Calu3 (cell line): ENCODE data around the gene MACROH2A1. TPM values are rescaled to one million over a fixed set of nuclear protein-coding genes. Genes with fewer than 3 reads are reported as not detected.

Experiments
- BruUV-seq: library from RNA; stranded (reverse); fragments of 400-500 nt; replicated peaks from 2 replicates; lab custom pipeline; 2021; lab: Mats Ljungman, UMichigan
- CTCF ChIA-PET: fragments of 300-600 bp; sonication (Branson Sonifier 250); formaldehyde crosslinking; loops from one replicate; lab custom pipeline; 2022; ENCODE audit warnings: antibody characterized with exemption; lab: Charles Lee
- DNase-seq: peaks from one replicate; pipeline ENCODE4 v3.0.0; 2022
- H3K27ac Mint-ChIP-seq: one replicate; pipeline ENCODE4 v1.8.0; 2022; ENCODE audit warnings: mixed read lengths; ENCODE audit not compliant: unreplicated experiment
- H3K27me3 Mint-ChIP-seq: one replicate; pipeline ENCODE4 v1.8.0; 2022; ENCODE audit warnings: mixed read lengths; ENCODE audit not compliant: unreplicated experiment
- H3K36me3 Mint-ChIP-seq: one replicate; pipeline ENCODE4 v1.8.0; 2022; ENCODE audit warnings: mild to moderate bottlenecking, moderate library complexity, mixed read lengths; ENCODE audit not compliant: insufficient read depth, unreplicated experiment
- H3K4me1 Mint-ChIP-seq: one replicate; pipeline ENCODE4 v1.8.0; 2022; ENCODE audit warnings: mild to moderate bottlenecking, low read depth, mixed read lengths; ENCODE audit not compliant: unreplicated experiment
- H3K4me3 Mint-ChIP-seq: one replicate; pipeline ENCODE4 v1.8.0; 2022; ENCODE audit warnings: mild to moderate bottlenecking, low read depth, moderate library complexity, mixed read lengths; ENCODE audit not compliant: unreplicated experiment
- H3K9me3 Mint-ChIP-seq: one replicate; pipeline ENCODE4 v1.8.0; 2022; ENCODE audit warnings: low read depth, mixed read lengths; ENCODE audit not compliant: unreplicated experiment
- intact Hi-C: fragments of 100-400 bp; cut with micrococcal nuclease; formaldehyde crosslinking; loops from one replicate; pipeline ENCODE4 v1.10.0; 2022; ENCODE audit not compliant: unreplicated experiment
- total RNA-seq: library from RNA; stranded (reverse); gene quantifications from 2 replicates; pipeline ENCODE4 v1.2.3, GENCODE V29; 2022
- TF ChIP-seq, protein P1 (sequence below): fragments of 200-600 bp; IDR thresholded peaks from one replicate; pipeline ENCODE4 v1.8.0; 2022; ENCODE audit warnings: antibody characterized with exemption; ENCODE audit not compliant: unreplicated experiment

The MACROH2A1 gene
- total RNA-seq, 1 experiment from 2014 or later, result 368 TPM

GRCh38 chr5:135323227-135323626, 75.8 kb downstream of the MACROH2A1 start:
- DNase-seq, result no peak
- peaks cover 28% of the 10 kb centered on the region for H3K27me3 Mint-ChIP-seq
- H3K36me3 Mint-ChIP-seq, result peaks cover 2% of the 10 kb centered on the region
- intact Hi-C loops, result no loop called here
- H3K4me3 Mint-ChIP-seq, result no peak overlapping the region
- no TSS peak for BruUV-seq
- no peaks in the 10 kb centered on the region for H3K9me3 Mint-ChIP-seq
- CTCF ChIA-PET, result interaction anchor here (0.6 kb wide), 1 partner anchor 19 kb away, joined by 4 read pairs; no protein-coding TSS in a partner anchor
- TF ChIP-seq, protein P1, sequence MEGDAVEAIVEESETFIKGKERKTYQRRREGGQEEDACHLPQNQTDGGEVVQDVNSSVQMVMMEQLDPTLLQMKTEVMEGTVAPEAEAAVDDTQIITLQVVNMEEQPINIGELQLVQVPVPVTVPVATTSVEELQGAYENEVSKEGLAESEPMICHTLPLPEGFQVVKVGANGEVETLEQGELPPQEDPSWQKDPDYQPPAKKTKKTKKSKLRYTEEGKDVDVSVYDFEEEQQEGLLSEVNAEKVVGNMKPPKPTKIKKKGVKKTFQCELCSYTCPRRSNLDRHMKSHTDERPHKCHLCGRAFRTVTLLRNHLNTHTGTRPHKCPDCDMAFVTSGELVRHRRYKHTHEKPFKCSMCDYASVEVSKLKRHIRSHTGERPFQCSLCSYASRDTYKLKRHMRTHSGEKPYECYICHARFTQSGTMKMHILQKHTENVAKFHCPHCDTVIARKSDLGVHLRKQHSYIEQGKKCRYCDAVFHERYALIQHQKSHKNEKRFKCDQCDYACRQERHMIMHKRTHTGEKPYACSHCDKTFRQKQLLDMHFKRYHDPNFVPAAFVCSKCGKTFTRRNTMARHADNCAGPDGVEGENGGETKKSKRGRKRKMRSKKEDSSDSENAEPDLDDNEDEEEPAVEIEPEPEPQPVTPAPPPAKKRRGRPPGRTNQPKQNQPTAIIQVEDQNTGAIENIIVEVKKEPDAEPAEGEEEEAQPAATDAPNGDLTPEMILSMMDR, result no peak
- no peaks in the 10 kb centered on the region for H3K4me1 Mint-ChIP-seq
- H3K27ac Mint-ChIP-seq, result no peak overlapping the region

DNA sequence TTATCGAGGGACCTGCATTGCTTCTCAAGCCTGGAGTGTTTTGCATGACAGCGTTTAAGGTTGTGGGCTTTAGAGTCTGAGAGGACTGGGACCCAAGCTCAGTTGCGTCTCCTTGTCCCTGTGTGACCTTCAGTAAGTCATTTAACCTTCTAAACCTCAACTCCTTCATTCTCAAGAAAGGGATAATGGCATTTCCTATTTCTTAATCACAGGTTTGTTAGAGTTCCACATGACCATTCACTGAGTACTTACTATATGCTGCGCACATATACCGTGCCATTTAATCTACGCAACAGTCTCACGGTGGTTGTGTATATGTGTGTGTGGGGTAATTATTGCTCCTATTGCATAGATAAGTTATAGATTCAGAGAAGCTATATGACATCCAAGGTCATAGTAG, 76.3 kb downstream of the MACROH2A1 start:
- peaks cover 32% of the 10 kb centered on the region for H3K27me3 Mint-ChIP-seq
- H3K27ac Mint-ChIP-seq, result no peak overlapping the region
- no peaks in the 10 kb centered on the region for H3K4me1 Mint-ChIP-seq
- no peak overlapping the region for H3K4me3 Mint-ChIP-seq
- no TSS peak for BruUV-seq
- DNase-seq, result no peak
- no peaks in the 10 kb centered on the region for H3K36me3 Mint-ChIP-seq
- TF ChIP-seq, protein P1, result no peak
- CTCF ChIA-PET, result interaction anchor here (0.6 kb wide), 1 partner anchor 18 kb away, joined by 4 read pairs; no protein-coding TSS in a partner anchor
- intact Hi-C loops, result no loop called here
- H3K9me3 Mint-ChIP-seq, result no peaks in the 10 kb centered on the region

DNA sequence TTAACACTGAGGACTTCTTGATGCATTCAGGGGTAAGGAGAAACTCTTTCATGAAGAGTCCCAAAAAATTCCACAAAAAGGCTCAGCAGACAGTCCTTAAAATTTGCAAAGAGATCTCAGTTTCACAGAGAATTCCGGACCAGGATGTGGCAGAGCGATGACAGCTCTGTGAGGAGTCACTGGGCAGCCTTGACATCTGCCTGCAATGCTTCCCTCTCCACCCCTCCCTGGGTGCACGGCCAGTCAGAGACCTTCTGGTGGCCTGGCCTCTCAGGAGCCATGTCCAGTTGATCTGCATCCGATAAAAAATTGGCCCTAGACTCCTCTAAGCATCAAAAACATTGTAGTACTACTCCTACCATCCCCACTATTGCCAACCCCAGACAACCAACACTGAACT, 76.8 kb downstream of the MACROH2A1 start:
- Mint-ChIP-seq H3K27me3 (peaks cover 37% of the 10 kb centered on the region), H3K27ac (no peak overlapping the region), H3K9me3 (no peaks in the 10 kb centered on the region), H3K4me1 (no peaks in the 10 kb centered on the region), H3K36me3 (no peaks in the 10 kb centered on the region), H3K4me3 (no peak overlapping the region)
- CTCF ChIA-PET, result no interaction called here
- TF ChIP-seq, protein P1, result no peak
- no peak for DNase-seq
- intact Hi-C loops, result no loop called here
- no TSS peak for BruUV-seq

GRCh38 chr5:135320718-135321484, 78.1 kb downstream of the MACROH2A1 start:
- TF ChIP-seq, protein P1, result no peak
- H3K4me1 Mint-ChIP-seq, result no peaks in the 10 kb centered on the region
- no peak overlapping the region for H3K27ac Mint-ChIP-seq
- H3K27me3 Mint-ChIP-seq, result peaks cover 51% of the 10 kb centered on the region
- CTCF ChIA-PET, result no interaction called here
- no TSS peak for BruUV-seq
- no peak overlapping the region for H3K4me3 Mint-ChIP-seq
- no peak for DNase-seq
- no peaks in the 10 kb centered on the region for H3K9me3 Mint-ChIP-seq
- no peaks in the 10 kb centered on the region for H3K36me3 Mint-ChIP-seq
- intact Hi-C loops, result no loop called here
